PC-3 (cell line): ENCODE data around the gene PARP15. TPM values are rescaled to one million over a fixed set of nuclear protein-coding genes. Genes with fewer than 3 reads are reported as not detected.

Source experiments
- ATAC-seq: fragments of 200-7000 bp; cut with Tn5 transposase; 2 replicates; pipeline ENCODE4 v1.9.1; 2020; ENCODE audit warnings: mild to moderate bottlenecking, moderate library complexity
- BruUV-seq: library from RNA; stranded (reverse); fragments of 400-500 nt; replicated peaks from 2 replicates; lab custom pipeline; 2021; lab: Mats Ljungman, UMichigan
- CTCF ChIA-PET: fragments of 300-600 bp; sonication (Branson Sonifier 250); formaldehyde crosslinking; loops from one replicate; lab custom pipeline; 2022; ENCODE audit warnings: antibody characterized with exemption; lab: Charles Lee
- POLR2A ChIA-PET: fragments of 300-600 bp; sonication (Branson Sonifier 250); formaldehyde crosslinking; loops from one replicate; lab custom pipeline; 2022; ENCODE audit warnings: antibody characterized with exemption; ENCODE audit not compliant: unreplicated experiment; lab: Charles Lee
- DNase-seq: peaks from one replicate; pipeline ENCODE4 v3.0.0-alpha.2; 2015
- H2AFZ ChIP-seq: fragments of 300-600 bp; sonication (generic); 2 replicates; pipeline ENCODE4 v1.6.0; 2016; ENCODE audit warnings: antibody characterized with exemption, low read length
- H3F3A ChIP-seq: fragments of 300-600 bp; sonication (generic); one replicate; pipeline ENCODE4 v1.6.0; 2017; ENCODE audit warnings: antibody characterized with exemption, low read length, control low read depth, mild to moderate bottlenecking; ENCODE audit not compliant: unreplicated experiment
- H3K27ac ChIP-seq: fragments of 300-600 bp; sonication (generic); 2 replicates; pipeline ENCODE4 v1.5.1; 2016; ENCODE audit warnings: mild to moderate bottlenecking, low read length
- H3K27me3 ChIP-seq: fragments of 300-600 bp; sonication (generic); 2 replicates; pipeline ENCODE4 v1.6.1; 2016; ENCODE audit warnings: low read length, mixed read lengths
- H3K36me3 ChIP-seq: fragments of 300-600 bp; sonication (generic); 2 replicates; pipeline ENCODE4 v1.6.1; 2016; ENCODE audit warnings: low read depth, mixed run types, low read length, mixed read lengths
- H3K4me1 ChIP-seq: fragments of 300-600 bp; sonication (generic); 2 replicates; pipeline ENCODE4 v1.5.1; 2016; ENCODE audit warnings: low read length; ENCODE audit not compliant: insufficient read depth
- H3K4me2 ChIP-seq: fragments of 300-600 bp; sonication (generic); 2 replicates; pipeline ENCODE4 v1.6.0; 2016; ENCODE audit warnings: low read length
- H3K4me3 ChIP-seq: fragments of 300-600 bp; sonication (generic); 2 replicates; pipeline ENCODE4 v1.5.1; 2016; ENCODE audit warnings: mild to moderate bottlenecking, low read length, mixed read lengths
- H3K79me2 ChIP-seq: fragments of 300-600 bp; sonication (generic); 2 replicates; pipeline ENCODE4 v1.6.1; 2017; ENCODE audit warnings: low read length, mixed read lengths
- H3K9ac ChIP-seq: fragments of 300-600 bp; sonication (generic); 2 replicates; pipeline ENCODE4 v1.6.0; 2016; ENCODE audit warnings: mild to moderate bottlenecking, low read length
- H3K9me2 ChIP-seq: fragments of 300-600 bp; sonication (generic); replicated peaks from 2 replicates; pipeline ENCODE4 v1.6.1; 2016; ENCODE audit warnings: mixed run types, low read length, mixed read lengths
- H3K9me3 ChIP-seq: fragments of 300-600 bp; sonication (generic); 2 replicates; pipeline ENCODE4 v1.6.1; 2016; ENCODE audit warnings: low read length, mixed read lengths
- H4K20me1 ChIP-seq: fragments of 300-600 bp; sonication (generic); 2 replicates; pipeline ENCODE4 v1.6.1; 2016; ENCODE audit warnings: low read length, mixed read lengths
- EZH2 ChIP-seq: fragments of 300-600 bp; sonication (generic); IDR thresholded peaks from one replicate; pipeline ENCODE4 v1.6.1; 2017; ENCODE audit warnings: antibody characterized with exemption, mild to moderate bottlenecking, low read length; ENCODE audit not compliant: unreplicated experiment
- EZH2phosphoT487 ChIP-seq: fragments of 300-600 bp; sonication (generic); IDR thresholded peaks from 2 replicates; pipeline ENCODE4 v1.6.1; 2018; ENCODE audit warnings: mild to moderate bottlenecking, antibody characterized with exemption, low read length, borderline replicate concordance
- intact Hi-C: fragments of 100-400 bp; cut with micrococcal nuclease; formaldehyde crosslinking; loops from 2 replicates; pipeline ENCODE4 v1.9.0; 2023
- total RNA-seq: library from RNA; depleted of rRNA; stranded (reverse); fragments of >200 nt; gene quantifications from 2 replicates; pipeline ENCODE4 v1.2.3, GENCODE V29; 2014
- TF ChIP-seq, protein P1 (sequence below): fragments of 300-600 bp; sonication (generic); conservative IDR thresholded peaks from 2 replicates; pipeline ENCODE4 v1.5.1; 2017; ENCODE audit warnings: antibody characterized with exemption, low read depth, mild to moderate bottlenecking, low read length

The PARP15 gene
- total RNA-seq, 1 experiment from 2014 or later: not detected

DNA sequence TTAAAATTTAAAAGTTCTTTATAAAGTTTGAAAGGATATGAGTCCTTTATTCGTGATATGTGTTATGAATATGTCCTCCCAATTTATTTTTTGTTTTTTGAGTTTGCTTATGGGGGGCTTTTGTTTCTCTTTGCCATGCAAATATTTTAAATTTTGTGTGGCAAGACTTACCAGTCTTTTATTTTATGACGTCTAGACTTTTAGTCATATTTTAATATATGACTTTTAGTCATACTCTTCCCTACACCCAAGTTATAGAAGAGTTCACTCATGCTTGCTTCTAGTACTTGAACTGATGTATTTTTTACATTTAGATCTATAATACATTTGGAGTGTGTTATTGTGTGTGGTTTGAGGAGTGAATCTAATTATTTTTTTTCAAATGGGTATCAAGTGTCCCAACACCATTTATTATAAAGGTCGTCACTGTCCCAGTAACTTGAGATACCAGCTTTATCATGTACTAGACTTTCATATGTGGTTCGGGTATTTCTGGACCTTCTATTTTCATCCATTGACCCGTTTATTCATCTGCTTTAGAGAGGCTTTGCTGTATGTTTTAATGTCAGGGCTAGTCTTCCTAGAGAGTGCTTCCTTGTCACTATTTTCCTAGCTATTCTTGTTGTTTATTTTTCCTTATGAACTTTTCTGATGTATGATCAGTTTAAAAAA lies 755 bp downstream of the PARP15 start:
- intact Hi-C loops: no loop called here
- Histone ChIP-seq H3K4me2 (no peak overlapping the region), H3K27ac (no peak overlapping the region), H3K36me3 (no peaks in the 10 kb centered on the region), H3K9me2 (no peaks in the 10 kb centered on the region), H4K20me1 (no peaks in the 10 kb centered on the region), H3K4me3 (no peak overlapping the region), H3K9ac (no peak overlapping the region), H3K4me1 (peaks cover 8% of the 10 kb centered on the region), H3K27me3 (no peaks in the 10 kb centered on the region), H2AFZ (no peak overlapping the region), H3F3A (peaks cover 6% of the 10 kb centered on the region), H3K79me2 (no peaks in the 10 kb centered on the region), H3K9me3 (peaks cover 16% of the 10 kb centered on the region)
- ATAC-seq: no peak
- ChIA-PET CTCF (no interaction called here), POLR2A (no interaction called here)
- no peak for DNase-seq
- TF ChIP-seq EZH2 (no peak), EZH2phosphoT487 (no peak)
- TF ChIP-seq, protein P1, sequence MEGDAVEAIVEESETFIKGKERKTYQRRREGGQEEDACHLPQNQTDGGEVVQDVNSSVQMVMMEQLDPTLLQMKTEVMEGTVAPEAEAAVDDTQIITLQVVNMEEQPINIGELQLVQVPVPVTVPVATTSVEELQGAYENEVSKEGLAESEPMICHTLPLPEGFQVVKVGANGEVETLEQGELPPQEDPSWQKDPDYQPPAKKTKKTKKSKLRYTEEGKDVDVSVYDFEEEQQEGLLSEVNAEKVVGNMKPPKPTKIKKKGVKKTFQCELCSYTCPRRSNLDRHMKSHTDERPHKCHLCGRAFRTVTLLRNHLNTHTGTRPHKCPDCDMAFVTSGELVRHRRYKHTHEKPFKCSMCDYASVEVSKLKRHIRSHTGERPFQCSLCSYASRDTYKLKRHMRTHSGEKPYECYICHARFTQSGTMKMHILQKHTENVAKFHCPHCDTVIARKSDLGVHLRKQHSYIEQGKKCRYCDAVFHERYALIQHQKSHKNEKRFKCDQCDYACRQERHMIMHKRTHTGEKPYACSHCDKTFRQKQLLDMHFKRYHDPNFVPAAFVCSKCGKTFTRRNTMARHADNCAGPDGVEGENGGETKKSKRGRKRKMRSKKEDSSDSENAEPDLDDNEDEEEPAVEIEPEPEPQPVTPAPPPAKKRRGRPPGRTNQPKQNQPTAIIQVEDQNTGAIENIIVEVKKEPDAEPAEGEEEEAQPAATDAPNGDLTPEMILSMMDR: no peak
- no TSS peak for BruUV-seq

DNA sequence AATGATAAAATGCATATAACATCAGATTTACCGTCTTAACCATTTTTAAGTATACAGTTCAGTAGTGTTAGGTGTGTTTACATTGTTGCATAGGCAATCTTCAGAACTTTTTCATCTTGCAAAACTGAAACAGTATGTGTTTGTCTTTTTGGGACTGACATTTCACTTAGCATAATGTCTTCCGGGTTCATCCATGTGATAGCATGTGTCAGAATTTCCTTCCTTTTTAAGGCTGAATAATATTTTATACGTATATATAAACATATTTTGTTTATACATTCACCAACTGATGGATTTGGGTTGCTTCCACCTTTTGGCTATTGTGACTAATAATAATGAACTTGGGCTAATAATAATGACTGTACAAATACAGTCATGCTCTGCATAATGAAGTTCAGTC lies 3.0 kb downstream of the PARP15 start:
- Histone ChIP-seq H3K4me1 (no peaks in the 10 kb centered on the region), H3K4me3 (no peak overlapping the region), H3K36me3 (no peaks in the 10 kb centered on the region), H4K20me1 (no peaks in the 10 kb centered on the region), H3F3A (no peaks in the 10 kb centered on the region), H3K9me2 (no peaks in the 10 kb centered on the region), H3K4me2 (no peak overlapping the region), H2AFZ (no peak overlapping the region), H3K27me3 (no peaks in the 10 kb centered on the region), H3K79me2 (no peaks in the 10 kb centered on the region), H3K9me3 (peaks cover 16% of the 10 kb centered on the region), H3K27ac (no peak overlapping the region), H3K9ac (no peak overlapping the region)
- ChIA-PET CTCF (no interaction called here), POLR2A (no interaction called here)
- TF ChIP-seq EZH2 (no peak), EZH2phosphoT487 (no peak)
- TF ChIP-seq, protein P1: no peak
- 0 out of 2 replicates have a peak, but pooled peaks have one; percentile 20 for ATAC-seq
- no TSS peak for BruUV-seq
- intact Hi-C loops: no loop called here
- DNase-seq: no peak

GRCh38 chr3:122581622-122582021 lies 4.2 kb downstream of the PARP15 start:
- Histone ChIP-seq H3K4me2 (no peak overlapping the region), H3K9me2 (no peaks in the 10 kb centered on the region), H3K36me3 (no peaks in the 10 kb centered on the region), H3K4me3 (no peak overlapping the region), H4K20me1 (no peaks in the 10 kb centered on the region), H2AFZ (no peak overlapping the region), H3K9me3 (peaks cover 16% of the 10 kb centered on the region), H3K27ac (no peak overlapping the region), H3K9ac (no peak overlapping the region), H3K4me1 (no peaks in the 10 kb centered on the region), H3K79me2 (no peaks in the 10 kb centered on the region), H3F3A (no peaks in the 10 kb centered on the region), H3K27me3 (no peaks in the 10 kb centered on the region)
- intact Hi-C loops: no loop called here
- BruUV-seq: no TSS peak
- POLR2A ChIA-PET: no interaction called here
- CTCF ChIA-PET: no interaction called here
- ATAC-seq: no peak
- TF ChIP-seq EZH2phosphoT487: no peak
- TF ChIP-seq, protein P1: no peak
- TF ChIP-seq EZH2: no peak
- no peak for DNase-seq
